DND-41 (cell line): ENCODE results near the gene FAM53A.

ENCODE experiments used
- ATAC-seq: fragments of 200-7000 bp; cut with Tn5 transposase; 3 replicates; pipeline ENCODE4 v1.9.1; 2021; ENCODE audit warnings: low read depth; ENCODE audit not compliant: insufficient read depth
- DNase-seq: peaks from one replicate; pipeline ENCODE4 v3.0.0-alpha.2; 2020
- H2AFZ ChIP-seq: 2 replicates; pipeline ENCODE4 v1.6.0; 2012; ENCODE audit warnings: low read depth, low read length
- H3K27ac ChIP-seq: 2 replicates; pipeline ENCODE4 v1.5.1; 2012; ENCODE audit warnings: low read length, inconsistent platforms
- H3K27me3 ChIP-seq: fragments of 200-600 bp; sonication (generic); 2 replicates; pipeline ENCODE4 v1.6.0; 2012; ENCODE audit warnings: low read length, mild to moderate bottlenecking, inconsistent platforms; ENCODE audit not compliant: insufficient read depth, poor library complexity
- H3K36me3 ChIP-seq: 2 replicates; pipeline ENCODE4 v1.5.1; 2012; ENCODE audit warnings: low read length, inconsistent platforms; ENCODE audit not compliant: insufficient read depth
- H3K4me1 ChIP-seq: 2 replicates; pipeline ENCODE4 v1.5.1; 2012; ENCODE audit warnings: mild to moderate bottlenecking, low read length; ENCODE audit not compliant: insufficient read depth
- H3K4me2 ChIP-seq: 2 replicates; pipeline ENCODE4 v1.6.0; 2012; ENCODE audit warnings: mild to moderate bottlenecking, moderate library complexity, low read length, inconsistent platforms; ENCODE audit not compliant: insufficient read depth
- H3K4me3 ChIP-seq, 2 experiments: fragments of 200-600 bp in 1 of 2; shearing (Covaris generic) in 1 of 2; 2 replicates each; pipeline ENCODE4 v1.5.1; 2012 to 2016; ENCODE audit warnings: inconsistent platforms in 2 of 2, low read length in 2 of 2, mild to moderate bottlenecking in 2 of 2, low read depth in 1 of 2, moderate library complexity in 1 of 2
- H3K79me2 ChIP-seq: 2 replicates; pipeline ENCODE4 v1.6.0; 2012; ENCODE audit warnings: low read length, inconsistent platforms; ENCODE audit not compliant: insufficient read depth
- H3K9ac ChIP-seq: 2 replicates; pipeline ENCODE4 v1.6.0; 2012; ENCODE audit warnings: low read depth, mild to moderate bottlenecking, inconsistent platforms, low read length, moderate library complexity
- H3K9me3 ChIP-seq: 2 replicates; pipeline ENCODE4 v1.5.1; 2012; ENCODE audit warnings: low read length, moderate library complexity, mild to moderate bottlenecking, inconsistent platforms; ENCODE audit not compliant: insufficient read depth, severe bottlenecking
- H4K20me1 ChIP-seq: 2 replicates; pipeline ENCODE4 v1.6.0; 2012; ENCODE audit warnings: low read length; ENCODE audit not compliant: insufficient read depth
- CTCF ChIP-seq: IDR thresholded peaks from 2 replicates; pipeline ENCODE4 v1.5.1; 2012; ENCODE audit warnings: borderline replicate concordance, low read length, moderate library complexity, mild to moderate bottlenecking; ENCODE audit not compliant: poor library complexity, severe bottlenecking; ENCODE audit errors: extremely low read depth
- EZH2 ChIP-seq: IDR thresholded peaks from 3 replicates; pipeline ENCODE4 v1.6.1; 2012; ENCODE audit warnings: borderline replicate concordance, low read depth, mild to moderate bottlenecking, moderate library complexity, low read length, inconsistent platforms; ENCODE audit not compliant: severe bottlenecking

FAM53A gene

GRCh38 chr4:1619151-1619672 is 64.9 kb downstream of the FAM53A start:
- Histone ChIP-seq H3K4me1 (no peaks in the 10 kb centered on the region), H3K9ac (no peak overlapping the region), H3K27me3 (no peaks in the 10 kb centered on the region), H3K27ac (no peak overlapping the region), H3K4me3 (no peak overlapping the region), H3K4me2 (no peak overlapping the region), H3K79me2 (no peaks in the 10 kb centered on the region), H4K20me1 (0 out of 2 replicates have a peak, but pooled peaks cover 4% of the 10 kb centered on the region), H3K36me3 (no peaks in the 10 kb centered on the region), H3K9me3 (no peaks in the 10 kb centered on the region), H2AFZ (no peak overlapping the region)
- TF ChIP-seq CTCF = no peak
- no peak for TF ChIP-seq EZH2
- ATAC-seq (no peak), DNase-seq (no peak)

GRCh38 chr4:1618438-1618837 is 65.7 kb downstream of the FAM53A start:
- no peaks in the 10 kb centered on the region for H3K4me1 ChIP-seq

GRCh38 chr4:1616557-1616930 is 67.6 kb downstream of the FAM53A start:
- Histone ChIP-seq H3K4me3 (no peak overlapping the region), H3K4me2 (no peak overlapping the region), H3K4me1 (no peaks in the 10 kb centered on the region), H4K20me1 (0 out of 2 replicates have a peak, but pooled peaks cover 4% of the 10 kb centered on the region), H3K27me3 (no peaks in the 10 kb centered on the region), H3K27ac (no peak overlapping the region), H3K9ac (no peak overlapping the region), H3K36me3 (no peaks in the 10 kb centered on the region), H3K79me2 (no peaks in the 10 kb centered on the region), H2AFZ (no peak overlapping the region), H3K9me3 (no peaks in the 10 kb centered on the region)
- ATAC-seq (no peak), DNase-seq (no peak)
- TF ChIP-seq EZH2 (no peak), CTCF (no peak)

More at GRCh38 chr4:1618438-1618837, 65.7 kb downstream of the FAM53A start:
- H3K4me2 ChIP-seq = no peak overlapping the region
- H3K4me3 ChIP-seq = no peak overlapping the region
- TF ChIP-seq CTCF (no peak), EZH2 (no peak)
- no peaks in the 10 kb centered on the region for H3K79me2 ChIP-seq
- H3K9me3 ChIP-seq = no peaks in the 10 kb centered on the region
- H3K27ac ChIP-seq = no peak overlapping the region
- no peak for DNase-seq
- 0 out of 2 replicates have a peak, but pooled peaks cover 4% of the 10 kb centered on the region for H4K20me1 ChIP-seq
- H3K27me3 ChIP-seq = no peaks in the 10 kb centered on the region
- no peak overlapping the region for H2AFZ ChIP-seq
- ATAC-seq = no peak
- no peak overlapping the region for H3K9ac ChIP-seq
- no peaks in the 10 kb centered on the region for H3K36me3 ChIP-seq
